HCT116 (cell line): ENCODE data around the gene CSNK1E. TPM values are rescaled to one million over a fixed set of nuclear protein-coding genes. Genes with fewer than 3 reads are reported as not detected.

ENCODE experiments used
- ATAC-seq: fragments of 200-7000 bp; cut with Tn5 transposase; 2 replicates; pipeline ENCODE4 v1.9.1; 2020; ENCODE audit warnings: mild to moderate bottlenecking, moderate library complexity
- BruUV-seq: library from RNA; stranded (reverse); fragments of 400-500 nt; replicated peaks from 2 replicates; lab custom pipeline; 2021; lab: Mats Ljungman, UMichigan
- CTCF ChIA-PET: fragments of 300-600 bp; sonication (Branson Sonifier 250); formaldehyde crosslinking; loops from one replicate; lab custom pipeline; 2021; ENCODE audit warnings: antibody characterized with exemption; lab: Charles Lee
- POLR2A ChIA-PET: fragments of 300-600, 350-600 bp; sonication (Branson Sonifier 250); formaldehyde crosslinking; loops from one replicate; lab custom pipeline; 2021; ENCODE audit warnings: antibody characterized with exemption; lab: Charles Lee
- RAD21 ChIA-PET, 2 experiments: fragments of 300-600 bp; sonication (Branson Sonifier 250); formaldehyde crosslinking; loops; one replicate each; lab custom pipeline; 2023; ENCODE audit warnings: low total read pairs in 2 of 2; ENCODE audit not compliant: uncharacterized antibody in 2 of 2, unreplicated experiment in 2 of 2, low non-redundant PET in 1 of 2; lab: Charles Lee
- DNase-seq: peaks from one replicate; pipeline ENCODE4 v3.0.0-alpha.2; 2010; ENCODE audit warnings: low read depth, low spot score
- H2AFZ ChIP-seq: fragments of 200-600 bp; shearing (Covaris generic), sonication (generic); 2 replicates; pipeline ENCODE4 v1.6.1; 2017; ENCODE audit warnings: low read depth, mixed run types, mixed read lengths, antibody characterized with exemption, low read length; ENCODE audit not compliant: poor library complexity, severe bottlenecking
- H3K27ac ChIP-seq: 2 replicates; pipeline ENCODE4 v1.5.1; 2012; ENCODE audit warnings: low read depth, low read length
- H3K27me3 ChIP-seq: fragments of 200-600 bp; sonication (generic); 2 replicates; pipeline ENCODE4 v1.6.1; 2016; ENCODE audit warnings: mixed run types, low read length, mixed read lengths; ENCODE audit not compliant: insufficient read depth
- H3K36me3 ChIP-seq, 2 experiments: fragments of 200-500 bp in 1 of 2; fragments of 200-600 bp in 1 of 2; sonication (Bioruptor generic) in 1 of 2; sonication (generic) in 1 of 2; 2 replicates each; pipeline versions ENCODE4 v1.5.1 to v1.6.1; 2014 to 2016; ENCODE audit warnings: low read length in 2 of 2, inconsistent platforms in 1 of 2, mixed read lengths in 1 of 2, mixed run types in 1 of 2; ENCODE audit not compliant: insufficient read depth in 2 of 2, control insufficient read depth in 1 of 2
- H3K4me1 ChIP-seq, 2 experiments: fragments of 200-600 bp in 1 of 2; sonication (generic) in 1 of 2; 2 replicates each; pipeline versions ENCODE4 v1.5.1 to v1.6.1; 2012 to 2017; ENCODE audit warnings: low read length in 2 of 2, inconsistent platforms in 1 of 2, mild to moderate bottlenecking in 1 of 2, mixed read lengths in 1 of 2, mixed run types in 1 of 2, moderate library complexity in 1 of 2; ENCODE audit not compliant: insufficient read depth in 2 of 2, control insufficient read depth in 1 of 2
- H3K4me2 ChIP-seq: fragments of 200-600 bp; sonication (generic); 2 replicates; pipeline ENCODE4 v1.6.1; 2017; ENCODE audit warnings: mixed run types, low read length, mixed read lengths
- H3K4me3 ChIP-seq, 2 experiments: fragments of 200-600 bp in 1 of 2; sonication (generic) in 1 of 2; replicated peaks in 1 of 2; 2 replicates each; pipeline ENCODE4 v1.5.1; 2011 to 2016; ENCODE audit warnings: low read length in 2 of 2, control low read depth in 1 of 2, low read depth in 1 of 2, mild to moderate bottlenecking in 1 of 2, mixed read lengths in 1 of 2, mixed run types in 1 of 2
- H3K79me2 ChIP-seq: fragments of 200-600 bp; sonication (generic); 2 replicates; pipeline ENCODE4 v1.6.1; 2017; ENCODE audit warnings: mild to moderate bottlenecking, mixed run types, low read length, moderate library complexity, mixed read lengths; ENCODE audit not compliant: insufficient read depth
- H3K9ac ChIP-seq: fragments of 200-600 bp; sonication (generic); 2 replicates; pipeline ENCODE4 v1.6.1; 2016; ENCODE audit warnings: low read length, mixed read lengths
- H3K9me2 ChIP-seq: fragments of 200-600 bp; sonication (generic), shearing (Covaris generic); 2 replicates; pipeline ENCODE4 v1.6.1; 2017; ENCODE audit warnings: mixed run types, mild to moderate bottlenecking, moderate library complexity; ENCODE audit not compliant: insufficient read depth
- H3K9me3 ChIP-seq, 2 experiments: fragments of 200-500 bp in 1 of 2; fragments of 200-600 bp in 1 of 2; sonication (Bioruptor generic) in 1 of 2; sonication (generic) in 1 of 2; 2 replicates each; pipeline ENCODE4 v1.6.1; 2014 to 2017; ENCODE audit warnings: low read length in 2 of 2, mixed read lengths in 2 of 2, inconsistent platforms in 1 of 2, low read depth in 1 of 2, mild to moderate bottlenecking in 1 of 2, mixed run types in 1 of 2, moderate library complexity in 1 of 2; ENCODE audit not compliant: control insufficient read depth in 1 of 2, insufficient read depth in 1 of 2
- H4K20me1 ChIP-seq: fragments of 200-600 bp; sonication (generic), shearing (Covaris generic); 2 replicates; pipeline ENCODE4 v1.6.1; 2017; ENCODE audit warnings: mixed run types, mild to moderate bottlenecking, moderate library complexity; ENCODE audit not compliant: insufficient read depth
- CBX3 ChIP-seq: IDR thresholded peaks from 2 replicates; pipeline ENCODE4 v1.6.1; 2012; ENCODE audit warnings: low read depth
- CEBPB ChIP-seq: IDR thresholded peaks from 2 replicates; pipeline ENCODE4 v1.6.1; 2012; ENCODE audit warnings: low read depth
- CTCF ChIP-seq, 3 experiments: fragments of 200-600 bp in 1 of 3; sonication (generic) in 1 of 3; IDR thresholded peaks in 2 of 3; conservative IDR thresholded peaks in 1 of 3; 2 replicates each; pipeline ENCODE4 v1.5.1; 2012 to 2017; ENCODE audit warnings: low read depth in 2 of 3, low read length in 2 of 3, antibody characterized with exemption in 1 of 3, borderline replicate concordance in 1 of 3, control low read depth in 1 of 3, mild to moderate bottlenecking in 1 of 3, mixed read lengths in 1 of 3, mixed run types in 1 of 3, moderate library complexity in 1 of 3; ENCODE audit not compliant: insufficient read depth in 1 of 3
- ELF1 ChIP-seq: IDR thresholded peaks from 2 replicates; pipeline ENCODE4 v1.6.1; 2012; ENCODE audit warnings: low read depth, borderline replicate concordance
- EZH2 ChIP-seq: fragments of 200-600 bp; sonication (generic); IDR thresholded peaks from 2 replicates; pipeline ENCODE4 v1.6.1; 2017; ENCODE audit warnings: antibody characterized with exemption, mixed run types
- EZH2phosphoT487 ChIP-seq: fragments of 200-600 bp; IDR thresholded peaks from 2 replicates; pipeline ENCODE4 v1.6.1; 2018; ENCODE audit warnings: antibody characterized with exemption, borderline replicate concordance
- FOSL1 ChIP-seq: IDR thresholded peaks from 2 replicates; pipeline ENCODE4 v1.6.1; 2012; ENCODE audit warnings: low read depth
- JUND ChIP-seq: IDR thresholded peaks from 2 replicates; pipeline ENCODE4 v1.6.1; 2012
- SIN3A ChIP-seq: IDR thresholded peaks from 2 replicates; pipeline ENCODE4 v1.6.1; 2012; ENCODE audit warnings: low read depth
- SP1 ChIP-seq: IDR thresholded peaks from 2 replicates; pipeline ENCODE4 v1.6.1; 2012; ENCODE audit warnings: low read depth
- SRF ChIP-seq: IDR thresholded peaks from 2 replicates; pipeline ENCODE4 v1.6.1; 2012; ENCODE audit warnings: low read depth
- TCF7L2 ChIP-seq: IDR thresholded peaks from 2 replicates; pipeline ENCODE4 v1.7.0; 2011; ENCODE audit warnings: borderline replicate concordance, inconsistent platforms; ENCODE audit not compliant: insufficient read depth, insufficient read length; ENCODE audit errors: extremely low read depth
- YY1 ChIP-seq: IDR thresholded peaks from 2 replicates; pipeline ENCODE4 v1.6.1; 2011; ENCODE audit warnings: low read length, low read depth, moderate library complexity, mild to moderate bottlenecking; ENCODE audit not compliant: insufficient replicate concordance; ENCODE audit errors: extremely low read depth
- ZFX ChIP-seq: fragments of 450-650 bp; IDR thresholded peaks from 2 replicates; pipeline ENCODE4 v1.6.1; 2017
- ZNF274 ChIP-seq: fragments of 200-500 bp; sonication (Bioruptor generic); IDR thresholded peaks from 2 replicates; pipeline ENCODE4 v1.6.1; 2014; ENCODE audit warnings: mild to moderate bottlenecking, low read depth, low read length, inconsistent platforms
- intact Hi-C: fragments of 100-400 bp; cut with micrococcal nuclease; formaldehyde crosslinking; loops from 2 replicates; pipeline ENCODE4 v1.10.0; 2022
- total RNA-seq: library from RNA; stranded (reverse); gene quantifications from one replicate; pipeline ENCODE4 v1.2.1, GENCODE V29; 2021; ENCODE audit not compliant: unreplicated experiment
- TF ChIP-seq, protein P1 (sequence below): IDR thresholded peaks from 2 replicates; pipeline ENCODE4 v1.6.1; 2012
- TF ChIP-seq, protein P2 (sequence below): IDR thresholded peaks from 2 replicates; pipeline ENCODE4 v1.6.1; 2012; ENCODE audit warnings: low read depth

Gene CSNK1E
- total RNA-seq, 1 experiment from 2014 or later: 190 TPM

GRCh38 chr22:38249301-38249700, 67.9 kb downstream of the CSNK1E start:
- no peak overlapping the region for H2AFZ ChIP-seq
- H3K4me1 ChIP-seq: no peaks in the 10 kb centered on the region
- no peaks in the 10 kb centered on the region for H3K9me2 ChIP-seq
- no peak for ATAC-seq
- H3K9me3 ChIP-seq: peaks cover 0 to 6% of the 10 kb centered on the region in 2 experiments; a peak in 1 of 4 replicates
- CTCF ChIA-PET: no interaction called here
- H3K79me2 ChIP-seq: peaks cover 27% of the 10 kb centered on the region
- H4K20me1 ChIP-seq: no peaks in the 10 kb centered on the region
- intact Hi-C loops: no loop called here
- H3K27me3 ChIP-seq: no peaks in the 10 kb centered on the region
- no peak overlapping the region for H3K27ac ChIP-seq
- H3K4me3 ChIP-seq: no peak overlapping the region
- H3K9ac ChIP-seq: no peak overlapping the region
- TF ChIP-seq JUND (no peak), EZH2phosphoT487 (no peak), ZNF274 (no peak), TCF7L2 (no peak), SRF (no peak), CEBPB (no peak), ELF1 (no peak), YY1 (no peak), CBX3 (no peak), SIN3A (no peak), EZH2 (no peak)
- TF ChIP-seq, protein P1, sequence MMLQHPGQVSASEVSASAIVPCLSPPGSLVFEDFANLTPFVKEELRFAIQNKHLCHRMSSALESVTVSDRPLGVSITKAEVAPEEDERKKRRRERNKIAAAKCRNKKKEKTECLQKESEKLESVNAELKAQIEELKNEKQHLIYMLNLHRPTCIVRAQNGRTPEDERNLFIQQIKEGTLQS: no peak
- no peak overlapping the region for H3K4me2 ChIP-seq
- peaks cover 0 to 3% of the 10 kb centered on the region in 2 experiments; a peak in 2 of 4 replicates for H3K36me3 ChIP-seq
- no peak for DNase-seq
- RAD21 ChIA-PET: no interaction called here
- POLR2A ChIA-PET: no interaction called here
- no TSS peak for BruUV-seq

DNA sequence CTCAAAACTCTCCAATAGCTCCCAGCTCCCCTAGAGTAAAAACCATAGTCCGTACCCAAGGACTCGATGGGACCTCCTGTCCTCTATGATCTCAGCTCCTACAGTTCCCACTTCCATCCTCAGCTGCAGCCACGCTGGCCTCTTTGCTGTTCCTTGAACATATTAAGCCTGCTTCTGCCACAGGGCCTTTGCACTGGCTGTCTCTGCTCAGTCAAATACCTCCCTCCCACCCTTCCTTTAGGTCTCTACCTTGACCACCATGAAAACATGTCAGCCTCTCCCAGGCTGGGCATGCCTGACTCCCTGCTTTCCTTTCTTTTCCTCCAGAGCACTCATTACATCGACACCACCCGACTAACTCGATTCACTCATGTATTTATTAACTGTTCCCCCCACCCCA, 69.0 kb downstream of the CSNK1E start:
- H2AFZ ChIP-seq: no peak overlapping the region
- no peak overlapping the region for H3K27ac ChIP-seq
- RAD21 ChIA-PET: no interaction called here
- no TSS peak for BruUV-seq
- H3K36me3 ChIP-seq: peaks cover 0 to 3% of the 10 kb centered on the region in 2 experiments; a peak in 2 of 4 replicates
- H4K20me1 ChIP-seq: no peaks in the 10 kb centered on the region
- H3K9me2 ChIP-seq: no peaks in the 10 kb centered on the region
- H3K9ac ChIP-seq: no peak overlapping the region
- no peak overlapping the region for H3K4me3 ChIP-seq
- CTCF ChIA-PET: no interaction called here
- peaks cover 0 to 6% of the 10 kb centered on the region in 2 experiments; a peak in 1 of 4 replicates for H3K9me3 ChIP-seq
- POLR2A ChIA-PET: no interaction called here
- no peaks in the 10 kb centered on the region for H3K4me1 ChIP-seq
- ATAC-seq (no peak), DNase-seq (no peak)
- H3K79me2 ChIP-seq: peaks cover 22% of the 10 kb centered on the region
- intact Hi-C loops: no loop called here
- no peak overlapping the region for H3K4me2 ChIP-seq
- H3K27me3 ChIP-seq: no peaks in the 10 kb centered on the region
- TF ChIP-seq FOSL1: no peak
- no peak for TF ChIP-seq EZH2
- no peak for TF ChIP-seq TCF7L2
- no peak for TF ChIP-seq ZFX
- TF ChIP-seq ELF1: no peak
- no peak for TF ChIP-seq CTCF (IDR thresholded peaks at IDR 0.05 in 2 of 3, conservative IDR thresholded peaks at IDR 0.05 in 1 of 3; ENCODE audit: borderline replicate concordance in 1 of 3, insufficient read depth in 1 of 3, low read depth in 2 of 3, low read length in 2 of 3)
- no peak for TF ChIP-seq SRF
- TF ChIP-seq EZH2phosphoT487: no peak
- TF ChIP-seq, protein P2, sequence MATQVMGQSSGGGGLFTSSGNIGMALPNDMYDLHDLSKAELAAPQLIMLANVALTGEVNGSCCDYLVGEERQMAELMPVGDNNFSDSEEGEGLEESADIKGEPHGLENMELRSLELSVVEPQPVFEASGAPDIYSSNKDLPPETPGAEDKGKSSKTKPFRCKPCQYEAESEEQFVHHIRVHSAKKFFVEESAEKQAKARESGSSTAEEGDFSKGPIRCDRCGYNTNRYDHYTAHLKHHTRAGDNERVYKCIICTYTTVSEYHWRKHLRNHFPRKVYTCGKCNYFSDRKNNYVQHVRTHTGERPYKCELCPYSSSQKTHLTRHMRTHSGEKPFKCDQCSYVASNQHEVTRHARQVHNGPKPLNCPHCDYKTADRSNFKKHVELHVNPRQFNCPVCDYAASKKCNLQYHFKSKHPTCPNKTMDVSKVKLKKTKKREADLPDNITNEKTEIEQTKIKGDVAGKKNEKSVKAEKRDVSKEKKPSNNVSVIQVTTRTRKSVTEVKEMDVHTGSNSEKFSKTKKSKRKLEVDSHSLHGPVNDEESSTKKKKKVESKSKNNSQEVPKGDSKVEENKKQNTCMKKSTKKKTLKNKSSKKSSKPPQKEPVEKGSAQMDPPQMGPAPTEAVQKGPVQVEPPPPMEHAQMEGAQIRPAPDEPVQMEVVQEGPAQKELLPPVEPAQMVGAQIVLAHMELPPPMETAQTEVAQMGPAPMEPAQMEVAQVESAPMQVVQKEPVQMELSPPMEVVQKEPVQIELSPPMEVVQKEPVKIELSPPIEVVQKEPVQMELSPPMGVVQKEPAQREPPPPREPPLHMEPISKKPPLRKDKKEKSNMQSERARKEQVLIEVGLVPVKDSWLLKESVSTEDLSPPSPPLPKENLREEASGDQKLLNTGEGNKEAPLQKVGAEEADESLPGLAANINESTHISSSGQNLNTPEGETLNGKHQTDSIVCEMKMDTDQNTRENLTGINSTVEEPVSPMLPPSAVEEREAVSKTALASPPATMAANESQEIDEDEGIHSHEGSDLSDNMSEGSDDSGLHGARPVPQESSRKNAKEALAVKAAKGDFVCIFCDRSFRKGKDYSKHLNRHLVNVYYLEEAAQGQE: no peak
- no peak for TF ChIP-seq SP1
